H1 (cell line): ENCODE results near the gene LIPI. TPM values are rescaled to one million over a fixed set of nuclear protein-coding genes. Genes with fewer than 3 reads are reported as not detected.

Source experiments
- CTCF ChIA-PET: fragments of 300-600 bp; sonication (Branson Sonifier 250); formaldehyde crosslinking; loops from one replicate; lab custom pipeline; 2021; ENCODE audit not compliant: partially characterized antibody; lab: Charles Lee
- POLR2A ChIA-PET: fragments of 300-600 bp; sonication (Branson Sonifier 250); formaldehyde crosslinking; loops from one replicate; lab custom pipeline; 2021; ENCODE audit warnings: inconsistent platforms; ENCODE audit not compliant: partially characterized antibody; lab: Charles Lee
- DNase-seq, 2 experiments: peaks; one replicate each; pipeline versions ENCODE4 v3.0.0 to v3.0.0-alpha.2; 2010 to 2022; ENCODE audit warnings: low spot score in 2 of 2, low read depth in 1 of 2, mixed read lengths in 1 of 2
- FAIRE-seq: peaks from 2 replicates; lab custom pipeline; 2011; peaks lifted over from hg19 to GRCh38; lab: Jason Lieb, UNC
- H2AFZ ChIP-seq: 2 replicates; pipeline ENCODE4 v1.8.1; 2012; ENCODE audit warnings: low read length, inconsistent platforms
- H2AK5ac ChIP-seq: 2 replicates; pipeline ENCODE4 v1.6.1; 2013; ENCODE audit warnings: low read depth, low read length
- H2BK120ac ChIP-seq: replicated peaks from 2 replicates; pipeline ENCODE3; 2013; ENCODE audit warnings: low read depth, low read length, inconsistent platforms
- H2BK12ac ChIP-seq: 2 replicates; pipeline ENCODE4 v1.6.1; 2013; ENCODE audit warnings: low read depth, low read length
- H2BK15ac ChIP-seq: 2 replicates; pipeline ENCODE4 v1.6.1; 2013; ENCODE audit warnings: low read length
- H2BK20ac ChIP-seq: 2 replicates; pipeline ENCODE4 v1.6.1; 2013; ENCODE audit warnings: low read length
- H2BK5ac ChIP-seq: 2 replicates; pipeline ENCODE4 v1.6.1; 2013; ENCODE audit warnings: low read depth, low read length
- H3K14ac ChIP-seq: 2 replicates; pipeline ENCODE4 v1.6.1; 2013; ENCODE audit warnings: inconsistent platforms; ENCODE audit not compliant: insufficient read length
- H3K18ac ChIP-seq: 2 replicates; pipeline ENCODE4 v1.6.1; 2013; ENCODE audit warnings: low read length; ENCODE audit errors: extremely low read depth
- H3K23ac ChIP-seq: 2 replicates; pipeline ENCODE4 v1.6.1; 2013; ENCODE audit warnings: inconsistent platforms; ENCODE audit not compliant: insufficient read length
- H3K23me2 ChIP-seq: 2 replicates; pipeline ENCODE4 v1.6.1; 2013; ENCODE audit warnings: low read depth, low read length
- H3K27ac ChIP-seq: 2 replicates; pipeline ENCODE4 v1.6.1; 2011; ENCODE audit warnings: low read depth, low read length, inconsistent platforms
- H3K27me3 ChIP-seq, 4 experiments: replicated peaks in 1 of 4; 1 replicate in 1 of 4; 2 replicates in 3 of 4; pipeline versions ENCODE4 v1.6.1 to v1.8.1; 2011 to 2013; ENCODE audit warnings: low read length in 3 of 4, mild to moderate bottlenecking in 3 of 4, inconsistent platforms in 2 of 4, mixed read lengths in 2 of 4, moderate library complexity in 1 of 4; ENCODE audit not compliant: control insufficient read depth in 3 of 4, insufficient read depth in 3 of 4; ENCODE audit errors: extremely low read depth in 1 of 4
- H3K36me3 ChIP-seq, 4 experiments: 2 replicates each; pipeline versions ENCODE4 v1.6.1 to v1.8.1; 2011 to 2013; ENCODE audit warnings: mild to moderate bottlenecking in 4 of 4, low read length in 3 of 4, moderate library complexity in 2 of 4, control low read depth in 1 of 4, inconsistent platforms in 1 of 4; ENCODE audit not compliant: insufficient read depth in 4 of 4, control insufficient read depth in 2 of 4
- H3K4ac ChIP-seq: replicated peaks from 2 replicates; pipeline ENCODE3; 2013; ENCODE audit warnings: low read length, low read depth, mixed read lengths, inconsistent platforms; ENCODE audit not compliant: insufficient read length
- H3K4me1 ChIP-seq, 4 experiments: replicated peaks in 1 of 4; 1 replicate in 1 of 4; 2 replicates in 3 of 4; pipeline versions ENCODE4 v1.6.1 to v1.8.1; 2011 to 2013; ENCODE audit warnings: low read length in 3 of 4, inconsistent platforms in 2 of 4, mixed read lengths in 1 of 4; ENCODE audit not compliant: insufficient read depth in 4 of 4, control insufficient read depth in 3 of 4
- H3K4me2 ChIP-seq, 2 experiments: 2 replicates each; pipeline versions ENCODE4 v1.6.1 to v1.8.1; 2011 to 2013; ENCODE audit warnings: low read depth in 2 of 2, low read length in 2 of 2, control low read depth in 1 of 2, inconsistent platforms in 1 of 2, mild to moderate bottlenecking in 1 of 2; ENCODE audit not compliant: insufficient read depth in 1 of 2
- H3K4me3 ChIP-seq, 4 experiments: fragments of 200-600, 300-600 bp in 1 of 4; sonication (generic), shearing (Covaris generic), sonication (Bioruptor Twin) in 1 of 4; 2 replicates each; pipeline versions ENCODE4 v1.5.1 to v1.8.1; 2011 to 2016; ENCODE audit warnings: low read length in 4 of 4, low read depth in 3 of 4, control low read depth in 2 of 4, inconsistent platforms in 2 of 4, mild to moderate bottlenecking in 2 of 4, mixed read lengths in 1 of 4, moderate library complexity in 1 of 4; ENCODE audit not compliant: insufficient read depth in 2 of 4; ENCODE audit errors: extremely low read depth in 1 of 4
- H3K56ac ChIP-seq: replicated peaks from 2 replicates; pipeline ENCODE3; 2013; ENCODE audit warnings: low read depth, mild to moderate bottlenecking, mixed read lengths, low read length, inconsistent platforms; ENCODE audit not compliant: insufficient read length
- H3K79me1 ChIP-seq: 2 replicates; pipeline ENCODE4 v1.6.1; 2013; ENCODE audit warnings: low read depth, low read length, control low read depth
- H3K79me2 ChIP-seq, 2 experiments: 2 replicates each; pipeline versions ENCODE4 v1.6.1 to v1.8.1; 2012 to 2013; ENCODE audit warnings: low read length in 2 of 2, mild to moderate bottlenecking in 2 of 2, inconsistent platforms in 1 of 2; ENCODE audit not compliant: insufficient read depth in 2 of 2, control insufficient read depth in 1 of 2
- H3K9ac ChIP-seq, 4 experiments: replicated peaks in 1 of 4; 1 replicate in 1 of 4; 2 replicates in 3 of 4; pipeline versions ENCODE4 v1.6.1 to v1.8.1; 2011 to 2013; ENCODE audit warnings: low read depth in 3 of 4, low read length in 3 of 4, control low read depth in 2 of 4, mild to moderate bottlenecking in 2 of 4, moderate library complexity in 2 of 4, inconsistent platforms in 1 of 4; ENCODE audit errors: extremely low read depth in 1 of 4
- H3K9me3 ChIP-seq, 2 experiments: 2 replicates each; pipeline versions ENCODE4 v1.6.1 to v1.8.1; 2012 to 2013; ENCODE audit warnings: mild to moderate bottlenecking in 2 of 2, moderate library complexity in 2 of 2, control low read depth in 1 of 2, inconsistent platforms in 1 of 2, low read depth in 1 of 2, low read length in 1 of 2, mixed read lengths in 1 of 2; ENCODE audit not compliant: insufficient read depth in 2 of 2
- H4K20me1 ChIP-seq, 2 experiments: replicated peaks in 1 of 2; 2 replicates each; pipeline versions ENCODE3 to v1.8.1; 2011 to 2013; ENCODE audit warnings: inconsistent platforms in 2 of 2, low read length in 2 of 2, mild to moderate bottlenecking in 1 of 2; ENCODE audit not compliant: insufficient read depth in 2 of 2, control insufficient read depth in 1 of 2
- H4K5ac ChIP-seq: 2 replicates; pipeline ENCODE4 v1.6.1; 2013; ENCODE audit warnings: low read length, low read depth, mixed read lengths, inconsistent platforms; ENCODE audit not compliant: insufficient read length
- H4K8ac ChIP-seq: 2 replicates; pipeline ENCODE4 v1.8.0; 2013; ENCODE audit warnings: mild to moderate bottlenecking, moderate library complexity, low read length, inconsistent platforms; ENCODE audit not compliant: insufficient read depth; ENCODE audit errors: extremely low read depth
- H4K91ac ChIP-seq: replicated peaks from 2 replicates; pipeline ENCODE3; 2013; ENCODE audit warnings: low read length, mixed read lengths, inconsistent platforms; ENCODE audit not compliant: insufficient read length
- ATF3 ChIP-seq: IDR thresholded peaks from 2 replicates; pipeline ENCODE4 v1.6.1; 2011; ENCODE audit warnings: low read depth, mild to moderate bottlenecking, low read length; ENCODE audit not compliant: insufficient read depth
- JUN ChIP-seq: IDR thresholded peaks from 2 replicates; pipeline ENCODE4 v1.6.1; 2011; ENCODE audit warnings: low read depth, mild to moderate bottlenecking, improper control_type of control experiment, low read length
- NRF1 ChIP-seq: IDR thresholded peaks from 2 replicates; pipeline ENCODE4 v1.6.1; 2011; ENCODE audit warnings: mild to moderate bottlenecking, low read depth, low read length, improper control_type of control experiment
- POLR2A ChIP-seq, 2 experiments: IDR thresholded peaks; 1 replicate in 1 of 2; 2 replicates in 1 of 2; pipeline ENCODE4 v1.6.1; 2011; ENCODE audit warnings: low read depth in 2 of 2, low read length in 2 of 2, mild to moderate bottlenecking in 2 of 2; ENCODE audit errors: control extremely low read depth in 1 of 2
- RFX5 ChIP-seq: IDR thresholded peaks from 2 replicates; pipeline ENCODE4 v1.6.1; 2011; ENCODE audit warnings: low read depth, low read length, improper control_type of control experiment, borderline replicate concordance
- RXRA ChIP-seq: IDR thresholded peaks from 2 replicates; pipeline ENCODE4 v1.6.1; 2011; ENCODE audit warnings: low read depth, mild to moderate bottlenecking, low read length, moderate library complexity; ENCODE audit not compliant: insufficient read depth
- SIN3A ChIP-seq, 2 experiments: IDR thresholded peaks in 1 of 2; conservative IDR thresholded peaks in 1 of 2; 2 replicates each; pipeline ENCODE4 v1.6.1; 2011 to 2012; ENCODE audit warnings: low read length in 2 of 2, improper control_type of control experiment in 1 of 2, low read depth in 1 of 2, mild to moderate bottlenecking in 1 of 2
- SP2 ChIP-seq: IDR thresholded peaks from 2 replicates; pipeline ENCODE4 v1.6.1; 2012; ENCODE audit warnings: mild to moderate bottlenecking, low read length, inconsistent platforms
- SRF ChIP-seq: IDR thresholded peaks from 2 replicates; pipeline ENCODE4 v1.6.1; 2011; ENCODE audit warnings: mild to moderate bottlenecking, low read depth, low read length, moderate library complexity
- ZNF274 ChIP-seq: IDR thresholded peaks from 2 replicates; pipeline ENCODE4 v1.7.0; 2012; ENCODE audit warnings: low read length, borderline replicate concordance; ENCODE audit errors: extremely low read depth
- WGBS, 2 experiments: shearing (Covaris generic) in 1 of 2; methylation state at CpG; one replicate each; pipeline versions ENCODE4 v1.1.6 to v1.1.7; 2013 to 2015; ENCODE audit warnings: low lambda C conversion rate in 2 of 2, mixed read lengths in 2 of 2, inconsistent platforms in 1 of 2, low coverage in 1 of 2, missing lambda C conversion rate in 1 of 2; ENCODE audit not compliant: insufficient replicate concordance in 2 of 2, insufficient coverage in 1 of 2, insufficient read length in 1 of 2; ENCODE audit errors: extremely low coverage in 1 of 2, missing lambda C conversion rate in 1 of 2; 5-methylcytosine and 5-hydroxymethylcytosine counted together
- polyA plus RNA-seq, 7 experiments: library from polyadenylated mRNA; depleted of rRNA in 3 of 7; stranded (reverse) in 5 of 7; unstranded in 2 of 7; fragments of >200 nt in 5 of 7; fragments of 200-250 nt in 2 of 7; gene quantifications; 1 replicate in 5 of 7; 2 replicates in 1 of 7; 4 replicates in 1 of 7; pipeline versions ENCODE4 v1.2.1 to v1.2.3, GENCODE V29; 2011 to 2013; ENCODE audit warnings: missing spikeins in 2 of 7, mixed read lengths in 2 of 7
- total RNA-seq: library from RNA; stranded (reverse); fragmentation: NEBNext Ultra II Directional; extraction: Animal tissue kit (Norgen Biotek cat#: 25700); gene quantifications from 2 replicates; pipeline ENCODE4 v1.2.1, GENCODE V29; 2021
- TF ChIP-seq, protein P1 (sequence below): IDR thresholded peaks from 2 replicates; pipeline ENCODE4 v1.6.1; 2012; ENCODE audit warnings: inconsistent platforms
- TF ChIP-seq, protein P2 (sequence below): IDR thresholded peaks from 2 replicates; pipeline ENCODE4 v1.6.1; 2011; ENCODE audit warnings: low read length, improper control_type of control experiment

The LIPI gene
- total and polyA plus RNA-seq, 2 of the 8 experiments (the other 6 are each of a cell fraction or from before 2014, with no cell fraction given), result not detected

- Histone ChIP-seq H3K18ac (no peak overlapping the region), H3K4me2 (no peak overlapping the region), H3K23ac (no peak overlapping the region), H3K79me2 (no peaks in the 10 kb centered on the region), H2BK5ac (no peak overlapping the region), H3K4ac (no peak overlapping the region), H4K20me1 (no peaks in the 10 kb centered on the region), H3K27ac (no peak overlapping the region), H3K4me3 (no peak overlapping the region), H4K5ac (no peak overlapping the region), H2BK15ac (no peak overlapping the region), H2BK120ac (no peak overlapping the region), H2AFZ (no peak overlapping the region), H3K4me1 (no peaks in the 10 kb centered on the region), H3K23me2 (no peaks in the 10 kb centered on the region), H3K27me3 (no peaks in the 10 kb centered on the region), H3K14ac (no peak overlapping the region), H2BK12ac (no peak overlapping the region), H4K8ac (no peak overlapping the region), H2BK20ac (no peak overlapping the region), H4K91ac (no peak overlapping the region), H3K9me3 (peaks cover 17 to 19% of the 10 kb centered on the region in 2 experiments), H3K9ac (no peak overlapping the region), H2AK5ac (no peak overlapping the region), H3K79me1 (no peaks in the 10 kb centered on the region), H3K56ac (no peak overlapping the region), H3K36me3 (peaks cover 0 to 4% (median 0%) of the 10 kb centered on the region in 4 experiments; a peak in 1 of 8 replicates)
- POLR2A ChIA-PET, result no interaction called here
- no peak for FAIRE-seq
- CTCF ChIA-PET, result no interaction called here
- WGBS, 2 experiments, result 75% methylated on average over 1 of the region's 1 CpG; no CpG with 5 or more reads in 1 of the 2 experiments
- DNase-seq, result no peak
- TF ChIP-seq ZNF274 (no peak), ATF3 (no peak), POLR2A (IDR thresholded peaks at IDR 0.05; ENCODE audit: control extremely low read depth in 1 of 2, low read depth in 2 of 2, low read length in 2 of 2) (no peak), JUN (no peak), RFX5 (no peak), SRF (no peak), SP2 (no peak), NRF1 (no peak), RXRA (no peak), SIN3A (conservative IDR thresholded peaks at IDR 0.05 in 1 of 2, IDR thresholded peaks at IDR 0.05 in 1 of 2; ENCODE audit: low read depth in 1 of 2, low read length in 2 of 2) (no peak)
- TF ChIP-seq, protein P1, sequence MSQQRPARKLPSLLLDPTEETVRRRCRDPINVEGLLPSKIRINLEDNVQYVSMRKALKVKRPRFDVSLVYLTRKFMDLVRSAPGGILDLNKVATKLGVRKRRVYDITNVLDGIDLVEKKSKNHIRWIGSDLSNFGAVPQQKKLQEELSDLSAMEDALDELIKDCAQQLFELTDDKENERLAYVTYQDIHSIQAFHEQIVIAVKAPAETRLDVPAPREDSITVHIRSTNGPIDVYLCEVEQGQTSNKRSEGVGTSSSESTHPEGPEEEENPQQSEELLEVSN, result no peak
- TF ChIP-seq, protein P2, sequence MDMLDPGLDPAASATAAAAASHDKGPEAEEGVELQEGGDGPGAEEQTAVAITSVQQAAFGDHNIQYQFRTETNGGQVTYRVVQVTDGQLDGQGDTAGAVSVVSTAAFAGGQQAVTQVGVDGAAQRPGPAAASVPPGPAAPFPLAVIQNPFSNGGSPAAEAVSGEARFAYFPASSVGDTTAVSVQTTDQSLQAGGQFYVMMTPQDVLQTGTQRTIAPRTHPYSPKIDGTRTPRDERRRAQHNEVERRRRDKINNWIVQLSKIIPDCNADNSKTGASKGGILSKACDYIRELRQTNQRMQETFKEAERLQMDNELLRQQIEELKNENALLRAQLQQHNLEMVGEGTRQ, result no peak
These were observed 18.6 kb upstream of the LIPI start for GRCh38 chr21:14229399-14229798.
